HEK293 (cell line): ENCODE results near the gene RIPOR3.

Source experiments
- GFI1B ChIP-seq: fragments of 450-650 bp; formaldehyde crosslinking; IDR thresholded peaks from 2 replicates; pipeline ENCODE4 v1.5.1; 2016; ENCODE audit warnings: missing biosample characterization, missing genetic modification characterization
- SCRT1 ChIP-seq: fragments of 450-650 bp; formaldehyde crosslinking; IDR thresholded peaks from 2 replicates; pipeline ENCODE4 v1.5.1; 2016; ENCODE audit warnings: missing biosample characterization, missing genetic modification characterization, borderline replicate concordance
- ZBTB21 ChIP-seq: fragments of 450-650 bp; formaldehyde crosslinking; IDR thresholded peaks from 2 replicates; pipeline ENCODE4 v1.5.1; 2017; ENCODE audit warnings: missing biosample characterization, missing genetic modification characterization
- ZNF24 ChIP-seq: fragments of 450-650 bp; formaldehyde crosslinking; IDR thresholded peaks from 2 replicates; pipeline ENCODE4 v1.5.1; 2016; ENCODE audit warnings: missing biosample characterization, missing genetic modification characterization
- ZNF274 ChIP-seq, 2 experiments: fragments of 200-500 bp in 1 of 2; fragments of 450-650 bp in 1 of 2; sonication (Bioruptor generic) in 1 of 2; formaldehyde crosslinking in 1 of 2; IDR thresholded peaks; 2 replicates each; pipeline versions ENCODE4 v1.5.1 to v1.6.1; 2014 to 2016; ENCODE audit warnings: borderline replicate concordance in 1 of 2, inconsistent platforms in 1 of 2, low read length in 1 of 2, missing biosample characterization in 1 of 2, missing genetic modification characterization in 1 of 2
- ZNF423 ChIP-seq: fragments of 450-650 bp; formaldehyde crosslinking; IDR thresholded peaks from 2 replicates; pipeline ENCODE4 v1.5.1; 2016; ENCODE audit warnings: missing biosample characterization, missing genetic modification characterization
- ZNF549 ChIP-seq: fragments of 450-650 bp; IDR thresholded peaks from 2 replicates; pipeline ENCODE4 v1.5.1; 2018; ENCODE audit warnings: missing biosample characterization, missing genetic modification characterization, mild to moderate bottlenecking, inconsistent platforms, moderate library complexity
- ZNF785 ChIP-seq: fragments of 450-650 bp; formaldehyde crosslinking; IDR thresholded peaks from 2 replicates; pipeline ENCODE4 v1.5.1; 2016; ENCODE audit warnings: missing biosample characterization, missing genetic modification characterization
- TF ChIP-seq, protein P1 (sequence below): fragments of 450-650 bp; formaldehyde crosslinking; IDR thresholded peaks from 2 replicates; pipeline ENCODE4 v1.5.1; 2016; ENCODE audit warnings: missing biosample characterization, missing genetic modification characterization
- TF ChIP-seq, protein P2 (sequence below): fragments of 450-650 bp; formaldehyde crosslinking; IDR thresholded peaks from 2 replicates; pipeline ENCODE4 v1.5.1; 2016; ENCODE audit warnings: missing biosample characterization, missing genetic modification characterization, low read depth
- TF ChIP-seq, protein P3 (sequence below): fragments of 450-650 bp; formaldehyde crosslinking; IDR thresholded peaks from 2 replicates; pipeline ENCODE4 v1.5.1; 2016; ENCODE audit warnings: missing biosample characterization, missing genetic modification characterization, low read depth

DNA sequence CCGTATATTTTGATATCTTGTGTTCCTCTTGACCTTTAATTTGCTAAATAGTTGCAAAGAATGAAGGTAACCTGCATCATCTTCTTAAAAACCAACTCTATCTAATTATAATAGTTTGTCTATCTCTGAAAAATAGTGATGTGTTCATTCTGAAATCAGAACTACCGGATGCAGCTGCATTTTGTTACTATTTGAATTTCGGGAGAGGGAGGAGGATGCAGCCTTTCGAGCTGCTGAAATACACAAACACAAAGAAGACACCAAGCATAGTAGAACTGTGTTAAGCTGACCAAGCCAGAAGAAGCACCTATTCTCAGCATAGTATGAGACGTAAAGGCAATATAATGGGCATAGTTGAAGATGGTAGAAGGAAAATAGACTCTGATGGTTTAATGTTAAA, 148.0 kb downstream of the RIPOR3 start:
- TF ChIP-seq ZNF549 (tag by site-specific recombination) (no peak), GFI1B (tag by site-specific recombination) (no peak), ZNF24 (no peak), ZBTB21 (tag by site-specific recombination) (no peak), ZNF423 (no peak), ZNF785 (tag by site-specific recombination) (no peak), SCRT1 (tag by site-specific recombination) (no peak), ZNF274 (IDR thresholded peaks at IDR 0.05; ENCODE audit: low read length) (no peak), ZNF274 (tag by site-specific recombination; IDR thresholded peaks at IDR 0.05; ENCODE audit: borderline replicate concordance) (no peak)
- TF ChIP-seq, protein P1, sequence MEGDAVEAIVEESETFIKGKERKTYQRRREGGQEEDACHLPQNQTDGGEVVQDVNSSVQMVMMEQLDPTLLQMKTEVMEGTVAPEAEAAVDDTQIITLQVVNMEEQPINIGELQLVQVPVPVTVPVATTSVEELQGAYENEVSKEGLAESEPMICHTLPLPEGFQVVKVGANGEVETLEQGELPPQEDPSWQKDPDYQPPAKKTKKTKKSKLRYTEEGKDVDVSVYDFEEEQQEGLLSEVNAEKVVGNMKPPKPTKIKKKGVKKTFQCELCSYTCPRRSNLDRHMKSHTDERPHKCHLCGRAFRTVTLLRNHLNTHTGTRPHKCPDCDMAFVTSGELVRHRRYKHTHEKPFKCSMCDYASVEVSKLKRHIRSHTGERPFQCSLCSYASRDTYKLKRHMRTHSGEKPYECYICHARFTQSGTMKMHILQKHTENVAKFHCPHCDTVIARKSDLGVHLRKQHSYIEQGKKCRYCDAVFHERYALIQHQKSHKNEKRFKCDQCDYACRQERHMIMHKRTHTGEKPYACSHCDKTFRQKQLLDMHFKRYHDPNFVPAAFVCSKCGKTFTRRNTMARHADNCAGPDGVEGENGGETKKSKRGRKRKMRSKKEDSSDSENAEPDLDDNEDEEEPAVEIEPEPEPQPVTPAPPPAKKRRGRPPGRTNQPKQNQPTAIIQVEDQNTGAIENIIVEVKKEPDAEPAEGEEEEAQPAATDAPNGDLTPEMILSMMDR (tag by site-specific recombination), result no peak
- TF ChIP-seq, protein P2, sequence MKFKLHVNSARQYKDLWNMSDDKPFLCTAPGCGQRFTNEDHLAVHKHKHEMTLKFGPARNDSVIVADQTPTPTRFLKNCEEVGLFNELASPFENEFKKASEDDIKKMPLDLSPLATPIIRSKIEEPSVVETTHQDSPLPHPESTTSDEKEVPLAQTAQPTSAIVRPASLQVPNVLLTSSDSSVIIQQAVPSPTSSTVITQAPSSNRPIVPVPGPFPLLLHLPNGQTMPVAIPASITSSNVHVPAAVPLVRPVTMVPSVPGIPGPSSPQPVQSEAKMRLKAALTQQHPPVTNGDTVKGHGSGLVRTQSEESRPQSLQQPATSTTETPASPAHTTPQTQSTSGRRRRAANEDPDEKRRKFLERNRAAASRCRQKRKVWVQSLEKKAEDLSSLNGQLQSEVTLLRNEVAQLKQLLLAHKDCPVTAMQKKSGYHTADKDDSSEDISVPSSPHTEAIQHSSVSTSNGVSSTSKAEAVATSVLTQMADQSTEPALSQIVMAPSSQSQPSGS (tag by site-specific recombination), result no peak
- TF ChIP-seq, protein P3, sequence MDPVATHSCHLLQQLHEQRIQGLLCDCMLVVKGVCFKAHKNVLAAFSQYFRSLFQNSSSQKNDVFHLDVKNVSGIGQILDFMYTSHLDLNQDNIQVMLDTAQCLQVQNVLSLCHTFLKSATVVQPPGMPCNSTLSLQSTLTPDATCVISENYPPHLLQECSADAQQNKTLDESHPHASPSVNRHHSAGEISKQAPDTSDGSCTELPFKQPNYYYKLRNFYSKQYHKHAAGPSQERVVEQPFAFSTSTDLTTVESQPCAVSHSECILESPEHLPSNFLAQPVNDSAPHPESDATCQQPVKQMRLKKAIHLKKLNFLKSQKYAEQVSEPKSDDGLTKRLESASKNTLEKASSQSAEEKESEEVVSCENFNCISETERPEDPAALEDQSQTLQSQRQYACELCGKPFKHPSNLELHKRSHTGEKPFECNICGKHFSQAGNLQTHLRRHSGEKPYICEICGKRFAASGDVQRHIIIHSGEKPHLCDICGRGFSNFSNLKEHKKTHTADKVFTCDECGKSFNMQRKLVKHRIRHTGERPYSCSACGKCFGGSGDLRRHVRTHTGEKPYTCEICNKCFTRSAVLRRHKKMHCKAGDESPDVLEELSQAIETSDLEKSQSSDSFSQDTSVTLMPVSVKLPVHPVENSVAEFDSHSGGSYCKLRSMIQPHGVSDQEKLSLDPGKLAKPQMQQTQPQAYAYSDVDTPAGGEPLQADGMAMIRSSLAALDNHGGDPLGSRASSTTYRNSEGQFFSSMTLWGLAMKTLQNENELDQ (tag by site-specific recombination), result no peak
